Smooth muscle cell (in vitro differentiated cells): ENCODE measurements around the gene NAALADL2. TPM values are rescaled to one million over a fixed set of nuclear protein-coding genes. Genes with fewer than 3 reads are reported as not detected.

Experiments
- DNase-seq: peaks from one replicate; lab custom pipeline; 2025; ENCODE audit not compliant: unreplicated experiment; lab: John Stamatoyannopoulos, UW
- H2AFZ ChIP-seq: fragments of 200-600 bp; sonication (generic); 2 replicates; pipeline ENCODE4 v1.6.0; 2016; ENCODE audit warnings: antibody characterized with exemption, low read depth, mild to moderate bottlenecking
- H3F3A ChIP-seq: fragments of 200-600 bp; sonication (generic); 2 replicates; pipeline ENCODE4 v1.6.0; 2017; ENCODE audit warnings: antibody characterized with exemption, low read depth
- H3K27ac ChIP-seq: fragments of 200-600 bp; sonication (generic); 2 replicates; pipeline ENCODE4 v1.5.1; 2016; ENCODE audit warnings: low read depth, mild to moderate bottlenecking
- H3K27me3 ChIP-seq: fragments of 200-600 bp; sonication (generic); 2 replicates; pipeline ENCODE4 v1.6.1; 2016; ENCODE audit warnings: low read depth, mild to moderate bottlenecking
- H3K36me3 ChIP-seq: fragments of 200-600 bp; sonication (generic); 2 replicates; pipeline ENCODE4 v1.5.1; 2016; ENCODE audit warnings: low read depth
- H3K4me1 ChIP-seq: fragments of 200-600 bp; sonication (generic); 2 replicates; pipeline ENCODE4 v1.5.1; 2016; ENCODE audit warnings: low read depth
- H3K4me2 ChIP-seq: fragments of 200-600 bp; sonication (generic); 2 replicates; pipeline ENCODE4 v1.6.0; 2016; ENCODE audit warnings: mild to moderate bottlenecking
- H3K4me3 ChIP-seq: fragments of 200-600 bp; sonication (generic); 2 replicates; pipeline ENCODE4 v1.5.1; 2016; ENCODE audit warnings: mild to moderate bottlenecking
- H3K79me2 ChIP-seq: fragments of 200-600 bp; sonication (generic); 2 replicates; pipeline ENCODE4 v1.6.0; 2016; ENCODE audit warnings: low read depth, mild to moderate bottlenecking
- H3K9ac ChIP-seq: fragments of 200-600 bp; sonication (generic); 2 replicates; pipeline ENCODE4 v1.6.0; 2016; ENCODE audit warnings: low read depth
- H3K9me3 ChIP-seq: fragments of 200-600 bp; sonication (generic); replicated peaks from 2 replicates; pipeline ENCODE4 v1.5.1; 2016; ENCODE audit warnings: low read depth
- H4K20me1 ChIP-seq: fragments of 200-600 bp; sonication (generic); 2 replicates; pipeline ENCODE4 v1.6.0; 2016; ENCODE audit warnings: low read depth
- WGBS: methylation state at CpG from one replicate; pipeline ENCODE4 v1.1.7; 2016; ENCODE audit warnings: low lambda C conversion rate; 5-methylcytosine and 5-hydroxymethylcytosine counted together
- polyA plus RNA-seq: library from polyadenylated mRNA; unstranded; fragments of >200 nt; fragmentation: Nextera tagmentation; extraction: Ambion mirVana; gene quantifications from 2 replicates; pipeline ENCODE4 v1.2.1, GENCODE V29; 2016
- total RNA-seq: library from RNA; depleted of rRNA; stranded (reverse); fragments of >200 nt; gene quantifications from 2 replicates; pipeline ENCODE4 v1.2.3, GENCODE V29; 2014
- TF ChIP-seq, protein P1 (sequence below): fragments of 200-600 bp; sonication (generic); IDR thresholded peaks from 2 replicates; pipeline ENCODE4 v1.5.1; 2017; ENCODE audit warnings: borderline replicate concordance, mild to moderate bottlenecking, antibody characterized with exemption; ENCODE audit not compliant: insufficient read depth, poor library complexity, severe bottlenecking

The NAALADL2 gene
- total and polyA plus RNA-seq, 2 experiments from 2014 or later, result 2.5 to 13.8 TPM

DNA sequence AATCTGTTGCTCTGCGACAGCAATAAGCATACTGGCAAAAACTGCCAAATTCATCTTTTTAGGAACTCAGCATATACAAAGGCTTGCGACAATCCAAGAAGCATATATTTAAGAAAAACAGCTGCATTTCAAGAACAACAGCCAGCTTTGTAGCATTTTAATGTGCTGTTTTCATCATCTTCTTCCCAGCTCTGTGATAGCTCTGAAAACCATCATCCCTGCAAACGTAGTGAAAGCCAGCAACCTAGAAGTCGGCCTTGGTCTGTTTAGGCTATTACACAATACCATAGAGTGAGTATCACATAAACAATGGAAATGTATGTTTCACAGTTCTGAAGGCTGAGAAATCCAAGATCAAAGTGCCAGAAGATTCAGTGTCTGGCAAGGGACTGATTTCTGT, 187.5 kb downstream of the NAALADL2 start:
- Histone ChIP-seq H4K20me1 (no peaks in the 10 kb centered on the region), H3K27ac (no peak overlapping the region), H3K4me3 (no peak overlapping the region), H3K36me3 (no peaks in the 10 kb centered on the region), H3K4me2 (no peak overlapping the region), H3K9ac (no peak overlapping the region), H3K27me3 (no peaks in the 10 kb centered on the region), H3K79me2 (no peaks in the 10 kb centered on the region), H2AFZ (no peak overlapping the region), H3K4me1 (no peaks in the 10 kb centered on the region), H3K9me3 (no peaks in the 10 kb centered on the region), H3F3A (no peaks in the 10 kb centered on the region)
- TF ChIP-seq, protein P1, sequence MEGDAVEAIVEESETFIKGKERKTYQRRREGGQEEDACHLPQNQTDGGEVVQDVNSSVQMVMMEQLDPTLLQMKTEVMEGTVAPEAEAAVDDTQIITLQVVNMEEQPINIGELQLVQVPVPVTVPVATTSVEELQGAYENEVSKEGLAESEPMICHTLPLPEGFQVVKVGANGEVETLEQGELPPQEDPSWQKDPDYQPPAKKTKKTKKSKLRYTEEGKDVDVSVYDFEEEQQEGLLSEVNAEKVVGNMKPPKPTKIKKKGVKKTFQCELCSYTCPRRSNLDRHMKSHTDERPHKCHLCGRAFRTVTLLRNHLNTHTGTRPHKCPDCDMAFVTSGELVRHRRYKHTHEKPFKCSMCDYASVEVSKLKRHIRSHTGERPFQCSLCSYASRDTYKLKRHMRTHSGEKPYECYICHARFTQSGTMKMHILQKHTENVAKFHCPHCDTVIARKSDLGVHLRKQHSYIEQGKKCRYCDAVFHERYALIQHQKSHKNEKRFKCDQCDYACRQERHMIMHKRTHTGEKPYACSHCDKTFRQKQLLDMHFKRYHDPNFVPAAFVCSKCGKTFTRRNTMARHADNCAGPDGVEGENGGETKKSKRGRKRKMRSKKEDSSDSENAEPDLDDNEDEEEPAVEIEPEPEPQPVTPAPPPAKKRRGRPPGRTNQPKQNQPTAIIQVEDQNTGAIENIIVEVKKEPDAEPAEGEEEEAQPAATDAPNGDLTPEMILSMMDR, result no peak
- DNase-seq, result no peak
- WGBS, result 71% methylated on average over 4 of the region's 4 CpGs

DNA sequence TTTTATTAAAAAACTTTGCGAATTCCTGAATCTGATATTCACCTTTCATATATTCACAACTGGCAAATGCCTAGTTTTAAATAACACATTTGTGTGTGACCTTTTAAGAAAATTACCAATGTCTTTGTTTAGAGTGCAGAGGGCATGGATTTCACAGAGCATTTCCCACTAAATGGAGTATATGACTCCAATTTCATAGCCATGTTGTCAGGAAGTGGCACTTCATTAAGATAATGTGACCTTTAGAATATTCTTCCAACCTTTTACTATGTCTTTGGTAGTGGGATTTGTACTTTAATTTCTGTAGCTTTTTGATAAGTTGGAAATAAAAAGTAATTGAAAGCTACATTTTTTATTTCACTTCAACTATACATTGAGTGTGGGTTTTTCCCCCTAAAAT, 188.7 kb downstream of the NAALADL2 start:
- H3K4me2 ChIP-seq, result no peak overlapping the region
- H3K4me3 ChIP-seq, result no peak overlapping the region
- DNase-seq, result no peak
- no peaks in the 10 kb centered on the region for H3K79me2 ChIP-seq
- no peak overlapping the region for H3K27ac ChIP-seq
- no peak overlapping the region for H3K9ac ChIP-seq
- no peaks in the 10 kb centered on the region for H3K27me3 ChIP-seq
- no peak overlapping the region for H2AFZ ChIP-seq
- WGBS, result 87% methylated on average over 1 of the region's 1 CpG
- no peaks in the 10 kb centered on the region for H3K9me3 ChIP-seq
- H3K36me3 ChIP-seq, result no peaks in the 10 kb centered on the region
- H3K4me1 ChIP-seq, result no peaks in the 10 kb centered on the region
- no peaks in the 10 kb centered on the region for H3F3A ChIP-seq
- no peaks in the 10 kb centered on the region for H4K20me1 ChIP-seq
- TF ChIP-seq, protein P1, result no peak

DNA sequence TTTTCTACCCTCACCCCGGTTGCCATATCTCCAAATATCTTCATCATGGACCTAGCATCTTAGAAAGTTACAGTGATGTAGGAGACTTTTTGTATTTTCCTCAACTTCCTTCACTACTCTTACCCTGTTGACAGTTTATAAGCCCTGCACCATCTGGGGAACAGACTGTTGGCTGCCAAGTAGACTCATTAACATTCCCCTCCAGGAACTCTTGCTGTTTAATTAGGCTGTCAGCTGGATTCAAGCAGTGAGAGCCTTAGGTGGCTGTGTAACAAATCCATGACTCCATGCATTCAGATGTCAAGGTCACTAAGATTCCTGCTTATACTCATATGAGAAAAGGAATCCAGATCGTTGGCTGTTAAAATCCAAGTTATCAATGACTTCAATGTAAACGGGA, 198.3 kb downstream of the NAALADL2 start:
- Histone ChIP-seq H2AFZ (no peak overlapping the region), H3K27ac (no peak overlapping the region), H3K79me2 (no peaks in the 10 kb centered on the region), H3K36me3 (no peaks in the 10 kb centered on the region), H3K4me2 (no peak overlapping the region), H3K4me3 (no peak overlapping the region), H3K4me1 (no peaks in the 10 kb centered on the region), H3K27me3 (no peaks in the 10 kb centered on the region), H3F3A (no peaks in the 10 kb centered on the region), H3K9ac (no peak overlapping the region), H4K20me1 (no peaks in the 10 kb centered on the region), H3K9me3 (no peaks in the 10 kb centered on the region)
- DNase-seq, result no peak
- TF ChIP-seq, protein P1, result no peak
- 78% methylated on average over 3 of the region's 3 CpGs for WGBS

DNA sequence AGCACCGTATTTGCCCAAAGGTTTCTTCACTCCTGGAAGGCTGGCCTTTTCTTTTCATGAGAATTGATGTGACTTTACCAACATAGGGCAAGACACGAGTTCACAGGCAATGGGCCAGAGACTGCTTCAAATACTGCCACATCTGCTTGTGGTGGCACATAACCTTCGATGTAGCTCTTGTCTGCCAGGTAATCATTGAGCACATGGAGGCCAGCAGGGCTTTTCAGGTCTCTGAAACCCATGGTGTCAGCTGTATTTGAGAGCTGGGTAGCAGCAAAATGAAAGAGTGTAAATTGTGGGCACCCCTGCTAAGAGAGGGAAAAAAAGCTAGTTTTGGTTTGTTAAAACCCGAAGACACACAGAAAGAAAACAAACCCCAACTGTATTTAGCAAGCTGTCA, 200.7 kb downstream of the NAALADL2 start:
- H3K79me2 ChIP-seq, result no peaks in the 10 kb centered on the region
- TF ChIP-seq, protein P1, result no peak
- no peak overlapping the region for H3K27ac ChIP-seq
- WGBS, result 95% methylated on average over 4 of the region's 4 CpGs
- no peaks in the 10 kb centered on the region for H3F3A ChIP-seq
- H3K36me3 ChIP-seq, result no peaks in the 10 kb centered on the region
- H3K4me3 ChIP-seq, result no peak overlapping the region
- no peak overlapping the region for H2AFZ ChIP-seq
- no peak overlapping the region for H3K4me2 ChIP-seq
- H4K20me1 ChIP-seq, result no peaks in the 10 kb centered on the region
- no peak for DNase-seq
- no peak overlapping the region for H3K9ac ChIP-seq
- H3K27me3 ChIP-seq, result no peaks in the 10 kb centered on the region
- H3K4me1 ChIP-seq, result no peaks in the 10 kb centered on the region
- H3K9me3 ChIP-seq, result no peaks in the 10 kb centered on the region
